GM18907 (cell line): Measurements from ENCODE around the gene TMEM179B.

Experiments
- ATAC-seq: cut with Tn5 transposase; IDR thresholded peaks from one replicate; pipeline ENCODE4 v1.9.1; 2021; ENCODE audit warnings: mild to moderate bottlenecking, moderate library complexity; ENCODE audit not compliant: unreplicated experiment

The TMEM179B gene

DNA sequence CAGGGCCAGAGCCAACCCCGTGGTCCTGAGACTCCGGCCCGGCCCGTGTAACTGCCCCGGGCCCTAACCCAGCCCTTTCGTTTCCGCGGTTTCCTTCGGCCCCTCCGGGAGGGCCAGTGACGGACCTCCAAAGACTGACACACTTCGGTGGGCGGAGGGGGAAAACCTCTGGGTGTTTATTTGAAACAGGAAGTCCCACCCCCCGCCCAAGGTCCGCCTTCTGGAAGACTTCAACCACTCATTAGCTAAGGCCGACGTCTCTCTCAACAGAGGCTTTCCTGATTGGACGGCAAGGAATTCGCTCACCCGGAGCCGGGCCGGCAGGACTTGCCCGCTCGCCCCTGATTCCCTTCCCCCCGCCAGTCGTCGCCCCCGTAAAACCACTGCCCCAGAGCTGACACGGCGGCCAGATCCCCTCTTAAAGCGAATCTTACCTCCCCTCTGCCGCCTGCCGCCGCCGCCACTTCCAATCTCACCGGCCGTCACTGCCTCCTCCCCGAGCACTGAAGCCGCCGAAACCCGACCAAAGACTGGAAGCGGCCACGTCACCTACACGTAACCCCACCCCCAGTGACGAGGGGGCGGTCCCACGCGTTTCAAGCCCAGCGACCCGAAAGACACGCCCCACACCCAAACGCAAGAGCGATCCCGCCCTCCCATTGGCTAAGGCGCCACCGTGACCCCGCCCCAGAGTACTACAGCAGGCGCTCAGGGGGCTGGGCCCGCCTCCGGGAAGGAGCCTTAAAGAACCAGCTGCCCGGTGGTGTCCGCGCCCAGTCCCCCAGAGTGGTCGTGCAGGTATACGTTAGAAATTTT lies 44.5 kb downstream of the TMEM179B start, which contains the start of gene STX5:
Gene STX5 (minus strand): TSS at position 532 of the 816 bp plus-strand sequence. CDS start 808 bp downstream, outside the sequence.
- ATAC-seq: peak; percentile 80

DNA sequence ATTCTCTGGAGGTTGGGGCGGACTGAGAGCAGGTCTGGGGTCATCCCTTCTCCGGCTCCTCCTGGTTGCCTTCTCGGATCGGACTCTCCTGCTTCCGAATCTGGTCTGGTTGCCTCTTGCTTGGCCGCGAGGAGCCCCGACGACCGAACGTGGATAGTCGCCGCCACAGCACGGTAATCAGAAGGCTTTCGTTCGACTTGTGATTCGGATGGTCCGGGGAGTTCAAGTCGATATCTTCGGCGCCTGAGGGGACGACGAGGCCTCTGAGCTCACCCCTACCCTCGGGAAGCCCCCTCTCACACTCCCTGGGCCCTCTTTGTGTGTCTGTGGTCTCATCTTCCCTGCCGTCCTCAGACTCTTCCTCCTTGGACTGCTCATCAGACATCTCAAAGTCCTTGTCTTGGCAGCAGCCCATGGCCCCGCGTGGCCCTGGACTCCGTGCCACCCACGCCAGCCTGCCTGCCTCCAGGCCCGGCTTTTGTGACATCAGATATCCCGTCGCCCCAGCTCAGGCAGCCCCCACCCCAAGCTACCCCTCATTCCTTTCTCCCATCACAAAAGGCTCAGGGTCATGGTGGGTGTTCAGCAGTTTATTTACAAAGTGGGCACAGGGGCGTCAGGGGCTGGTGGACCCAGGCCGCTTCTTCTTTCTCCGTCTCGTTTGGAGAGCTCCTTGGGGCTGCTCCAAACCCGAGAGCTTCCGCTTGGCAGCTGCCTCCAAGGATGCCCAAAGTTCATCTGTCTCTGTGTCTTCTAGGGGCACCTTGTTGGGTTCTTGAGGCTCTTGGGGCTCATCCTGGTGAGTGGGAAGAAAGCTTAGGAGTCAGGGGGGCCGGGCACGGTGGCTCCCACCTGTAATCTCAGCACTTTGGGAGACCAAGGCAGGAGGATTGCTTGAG lies 45.4 kb downstream of the TMEM179B start, which contains the start of gene TEX54:
Gene TEX54 (minus strand): TSS at position 506 of the 899 bp plus-strand sequence.
- ATAC-seq: peak; percentile 24

DNA sequence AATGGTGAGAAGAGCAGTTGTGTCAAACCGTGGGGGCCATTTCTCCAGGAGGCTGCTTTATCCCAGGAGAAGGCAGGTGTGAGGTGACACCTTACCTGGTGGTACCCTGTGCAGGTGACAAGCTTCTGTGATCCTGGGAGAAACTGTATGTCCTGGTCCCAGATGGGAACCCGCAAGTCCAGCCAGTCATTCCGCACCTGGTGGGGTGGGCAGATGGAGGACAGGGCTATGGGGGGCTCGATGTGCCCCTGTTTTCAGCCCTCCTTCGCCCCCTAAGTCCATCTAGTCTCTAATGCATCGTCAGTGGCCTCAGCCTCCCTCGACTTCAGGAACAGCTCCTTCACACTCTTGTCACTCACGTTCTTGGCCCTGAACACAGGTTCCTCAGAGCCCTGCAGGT lies 48.1 kb downstream of the TMEM179B start:
- ATAC-seq: no peak

DNA sequence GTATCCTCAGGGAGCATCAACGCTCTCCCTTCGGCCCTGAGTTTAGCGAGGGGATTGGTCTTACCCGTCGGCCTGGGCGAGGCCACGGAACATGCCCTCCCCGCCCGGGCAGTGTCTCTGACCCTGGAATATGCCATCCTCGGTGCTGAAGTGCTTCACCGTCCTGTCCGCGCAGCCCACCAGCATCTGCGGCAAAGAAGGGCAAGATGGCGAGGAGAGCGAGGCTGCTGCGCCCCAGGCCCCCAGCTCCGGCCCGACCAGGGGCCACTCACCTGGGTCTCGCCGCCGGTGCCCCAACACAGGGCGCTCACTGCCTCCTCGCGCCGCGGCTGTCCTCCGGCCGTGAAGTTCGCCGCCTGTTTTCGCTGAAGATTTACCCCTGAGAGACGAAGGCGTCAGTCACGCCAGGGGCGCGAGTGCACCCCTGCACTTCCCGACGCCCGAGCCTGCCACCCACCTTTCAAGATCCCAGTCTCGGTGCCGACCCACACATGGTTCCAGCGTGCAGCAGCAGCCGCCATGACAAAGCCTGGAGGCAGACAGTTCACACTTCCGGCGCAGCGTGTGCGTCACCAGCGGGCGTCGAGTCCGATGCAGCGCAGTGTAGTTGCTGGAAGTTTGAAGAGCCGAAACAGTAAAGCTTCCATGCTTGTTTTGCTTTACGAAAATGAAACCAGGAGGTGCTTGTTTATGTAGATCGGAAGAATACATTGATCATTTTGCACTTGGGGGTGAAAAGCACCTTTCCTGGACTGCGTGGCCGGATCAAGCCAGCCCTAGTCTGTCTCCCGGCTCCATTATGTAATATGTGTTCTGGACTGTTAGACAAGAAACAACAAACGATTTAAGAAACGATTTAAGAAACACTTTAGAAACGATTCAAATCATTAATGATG lies 52.1 kb downstream of the TMEM179B start, which contains the start of gene WDR74:
Gene WDR74 (minus strand): TSS at position 541 of the 896 bp plus-strand sequence. CDS start 20 bp downstream, at position 521.
- ATAC-seq: peak; percentile 51
